ENCODE results near the gene GRM1. TPM values are rescaled to one million over a fixed set of nuclear protein-coding genes. Genes with fewer than 3 reads are reported as not detected.

GRM1 gene
- total and polyA plus RNA-seq, 2 experiments from 2014 or later, result 0.29 to 0.63 TPM

GRCh38 chr6:146087386-146087785 lies 58.5 kb downstream of the GRM1 start:
- H3K27ac Mint-ChIP-seq, result no peak overlapping the region
- TF ChIP-seq ETS1 (IDR thresholded peaks at IDR 0.05) (no peak), STAT1 (IDR thresholded peaks at IDR 0.05; ENCODE audit: unreplicated experiment) (no peak), JUNB (IDR thresholded peaks at IDR 0.05; ENCODE audit: unreplicated experiment) (no peak)

GRCh38 chr6:146090474-146090873 lies 61.6 kb downstream of the GRM1 start:
- no peak for TF ChIP-seq NANOG (IDR thresholded peaks at IDR 0.05; ENCODE audit: borderline replicate concordance)
- H3K36me3 Mint-ChIP-seq (ENCODE audit: low read depth), result no peaks in the 10 kb centered on the region
- Histone ChIP-seq H3F3A (replicated peaks; ENCODE audit: low read depth) (no peaks in the 10 kb centered on the region), H3K36me3 (ENCODE audit: insufficient read depth) (no peaks in the 10 kb centered on the region), H3K4me3 (no peak overlapping the region), H3K27me3 (ENCODE audit: insufficient read depth) (no peaks in the 10 kb centered on the region), H3K4me1 (ENCODE audit: insufficient read depth) (peaks cover 12% of the 10 kb centered on the region), H3K27ac (ENCODE audit: low read depth) (no peak overlapping the region), H2AFZ (no peak overlapping the region), H3K79me2 (replicated peaks; ENCODE audit: insufficient read depth) (no peaks in the 10 kb centered on the region), H4K20me1 (replicated peaks; ENCODE audit: insufficient read depth) (no peaks in the 10 kb centered on the region), H3K9me2 (ENCODE audit: insufficient read depth) (no peaks in the 10 kb centered on the region), H3K4me2 (no peak overlapping the region)
- H3K4me3 Mint-ChIP-seq, result no peak overlapping the region
- peaks cover 1% of the 10 kb centered on the region for H3K27me3 Mint-ChIP-seq (ENCODE audit: insufficient read depth, low read depth, poor library complexity)
- no peak overlapping the region for H3K27ac Mint-ChIP-seq
- ATAC-seq (no peak), DNase-seq (ENCODE audit: low spot score) (no peak)
- H3K9me3 Mint-ChIP-seq, result no peaks in the 10 kb centered on the region
- peaks cover 13% of the 10 kb centered on the region for H3K4me1 Mint-ChIP-seq

More at GRCh38 chr6:146087386-146087785, 58.5 kb downstream of the GRM1 start:
- H3K4me3 ChIP-seq, result no peak overlapping the region
- H3K36me3 Mint-ChIP-seq (ENCODE audit: low read depth), result no peaks in the 10 kb centered on the region
- H3K4me2 ChIP-seq, result no peak overlapping the region
- no peaks in the 10 kb centered on the region for H3F3A ChIP-seq (replicated peaks; ENCODE audit: low read depth)
- H3K27ac ChIP-seq (ENCODE audit: low read depth), result no peak overlapping the region
- peaks cover under 1% of the 10 kb centered on the region; the same call in 2 of the 3 replicates for H3K4me1 Mint-ChIP-seq
- H3K36me3 ChIP-seq (ENCODE audit: insufficient read depth), result no peaks in the 10 kb centered on the region
- ATAC-seq, result no peak
- DNase-seq (ENCODE audit: low spot score), result no peak
- H2AFZ ChIP-seq, result no peak overlapping the region
- no peaks in the 10 kb centered on the region for H3K27me3 ChIP-seq (ENCODE audit: insufficient read depth)
- H3K9me2 ChIP-seq (ENCODE audit: insufficient read depth), result no peaks in the 10 kb centered on the region
- no peaks in the 10 kb centered on the region for H3K79me2 ChIP-seq (replicated peaks; ENCODE audit: insufficient read depth)
- no peak overlapping the region for H3K4me3 Mint-ChIP-seq
- H3K4me1 ChIP-seq (ENCODE audit: insufficient read depth), result no peaks in the 10 kb centered on the region
- no peaks in the 10 kb centered on the region for H3K9me3 Mint-ChIP-seq
- no peaks in the 10 kb centered on the region for H3K27me3 Mint-ChIP-seq (ENCODE audit: insufficient read depth, low read depth, poor library complexity)
- H4K20me1 ChIP-seq (replicated peaks; ENCODE audit: insufficient read depth), result no peaks in the 10 kb centered on the region

GRCh38 chr6:146092961-146093686 lies 64.3 kb downstream of the GRM1 start:
- no peak for DNase-seq (ENCODE audit: low spot score)
- H4K20me1 ChIP-seq (replicated peaks; ENCODE audit: insufficient read depth), result no peaks in the 10 kb centered on the region
- ATAC-seq, result peak; percentile 31; the same call in 1 of the 3 replicates
- no peaks in the 10 kb centered on the region for H3K9me2 ChIP-seq (ENCODE audit: insufficient read depth)
- H3K27ac Mint-ChIP-seq, result 0 out of 2 replicates have a peak overlapping the region, but pooled peaks have one; percentile 32
- H3F3A ChIP-seq (replicated peaks; ENCODE audit: low read depth), result no peaks in the 10 kb centered on the region
- H3K27me3 ChIP-seq (ENCODE audit: insufficient read depth), result no peaks in the 10 kb centered on the region
- H3K36me3 ChIP-seq (ENCODE audit: insufficient read depth), result no peaks in the 10 kb centered on the region
- H3K27ac ChIP-seq (ENCODE audit: low read depth), result no peak overlapping the region
- H3K9me3 Mint-ChIP-seq, result no peaks in the 10 kb centered on the region
- no peaks in the 10 kb centered on the region for H3K36me3 Mint-ChIP-seq (ENCODE audit: low read depth)
- no peak overlapping the region for H3K4me3 ChIP-seq
- H3K4me3 Mint-ChIP-seq, result no peak overlapping the region
- H3K79me2 ChIP-seq (replicated peaks; ENCODE audit: insufficient read depth), result no peaks in the 10 kb centered on the region
- TF ChIP-seq CTCF (conservative IDR thresholded peaks at IDR 0.05; ENCODE audit: low read depth in 2 of 2), result no peak
- H3K4me2 ChIP-seq, result peak overlapping the region; percentile 25; the same call in 1 of the 2 replicates
- H3K27me3 Mint-ChIP-seq (ENCODE audit: insufficient read depth, low read depth, poor library complexity), result peaks cover 1% of the 10 kb centered on the region
- peaks cover 12% of the 10 kb centered on the region for H3K4me1 ChIP-seq (ENCODE audit: insufficient read depth)
- no peak overlapping the region for H2AFZ ChIP-seq
- H3K4me1 Mint-ChIP-seq, result peaks cover 13% of the 10 kb centered on the region
